Psoas muscle (tissue), 8 donors: ENCODE results near the gene COG5. TPM values are rescaled to one million over a fixed set of nuclear protein-coding genes. Genes with fewer than 3 reads are reported as not detected.

Source experiments
- ATAC-seq, 4 donors: fragments of 200-7000 bp; cut with Tn5 transposase; one replicate each; pipeline ENCODE4 v1.9.1; 2020; ENCODE audit warnings: moderate library complexity in 3 of 4, mild to moderate bottlenecking in 2 of 4
- DNase-seq, 2 donors: peaks; one replicate each; pipeline ENCODE4 v3.0.0-alpha.2; 2020
- H3K27ac ChIP-seq: fragments of 200-600 bp; one replicate; pipeline ENCODE4 v1.8.0; 2022
- H3K27me3 ChIP-seq, 3 donors: fragments of 200-600 bp in 1 of 3; one replicate each; pipeline versions ENCODE4 v1.6.1 to v1.8.0; 2013 to 2022; ENCODE audit warnings: low read length in 2 of 3, mild to moderate bottlenecking in 2 of 3, moderate library complexity in 1 of 3; ENCODE audit not compliant: insufficient read depth in 3 of 3
- H3K36me3 ChIP-seq, 2 donors: fragments of 200-600 bp in 1 of 2; one replicate each; pipeline versions ENCODE4 v1.6.1 to v1.8.0; 2013 to 2022; ENCODE audit warnings: low read depth in 1 of 2, mild to moderate bottlenecking in 1 of 2, moderate library complexity in 1 of 2; ENCODE audit not compliant: insufficient read depth in 1 of 2
- H3K4me1 ChIP-seq: fragments of 200-600 bp; one replicate; pipeline ENCODE4 v1.8.0; 2022
- H3K4me3 ChIP-seq: fragments of 200-600 bp; one replicate; pipeline ENCODE4 v1.8.0; 2022; ENCODE audit warnings: mild to moderate bottlenecking
- H3K9me3 ChIP-seq: fragments of 200-600 bp; one replicate; pipeline ENCODE4 v1.8.0; 2022
- WGBS, 3 donors: extraction: QIAGEN DNeasy Blood & Tissue Kit; methylation state at CpG; one replicate each; pipeline versions ENCODE4 v1.1.6 to v1.1.7; 2013; 5-methylcytosine and 5-hydroxymethylcytosine counted together
- intact Hi-C, 2 donors: fragments of 100-400 bp; cut with DNase I; formaldehyde crosslinking; loops; one replicate each; pipeline versions ENCODE4 v1.11.0 to v1.14.2; 2022
- polyA plus RNA-seq, 3 donors: library from polyadenylated mRNA; stranded (reverse); fragments of 200-250 nt; gene quantifications; one replicate each; pipeline ENCODE4 v1.2.3, GENCODE V29; 2013
- total RNA-seq, 4 donors: library from RNA; stranded (reverse); fragmentation: NEBNext Ultra II Directional in 2 of 4; extraction: Animal tissue kit (Norgen Biotek cat#: 25700) in 2 of 4; gene quantifications; one replicate each; pipeline versions ENCODE4 v1.2.1 to v1.2.4, GENCODE V29; 2021 to 2023
- TF ChIP-seq, protein P1 (sequence below): fragments of 200-600 bp; IDR thresholded peaks from one replicate; pipeline ENCODE4 v1.8.0; 2022; ENCODE audit warnings: antibody characterized with exemption
- donor health status: healthy with polysubstance abuse.
- donor health status: DM: no; HTN: no; CAD: no; lungs with moderate emphysema.
- donor health status: Bipolar disorder and iron deficiency.
- donor health status: healthy.
- donor health status: DM: yes; HTN: yes; CAD: no.
- donor health status: DM: no; HTN: no; CAD: no.
- donor health status: DM: no; HTN: no; CAD: no.
- donor health status: DM: yes; HTN: yes; CAD: no.

The COG5 gene
- total and polyA plus RNA-seq, 7 donors = 4.8 to 35.1 (median 18.8) TPM

DNA sequence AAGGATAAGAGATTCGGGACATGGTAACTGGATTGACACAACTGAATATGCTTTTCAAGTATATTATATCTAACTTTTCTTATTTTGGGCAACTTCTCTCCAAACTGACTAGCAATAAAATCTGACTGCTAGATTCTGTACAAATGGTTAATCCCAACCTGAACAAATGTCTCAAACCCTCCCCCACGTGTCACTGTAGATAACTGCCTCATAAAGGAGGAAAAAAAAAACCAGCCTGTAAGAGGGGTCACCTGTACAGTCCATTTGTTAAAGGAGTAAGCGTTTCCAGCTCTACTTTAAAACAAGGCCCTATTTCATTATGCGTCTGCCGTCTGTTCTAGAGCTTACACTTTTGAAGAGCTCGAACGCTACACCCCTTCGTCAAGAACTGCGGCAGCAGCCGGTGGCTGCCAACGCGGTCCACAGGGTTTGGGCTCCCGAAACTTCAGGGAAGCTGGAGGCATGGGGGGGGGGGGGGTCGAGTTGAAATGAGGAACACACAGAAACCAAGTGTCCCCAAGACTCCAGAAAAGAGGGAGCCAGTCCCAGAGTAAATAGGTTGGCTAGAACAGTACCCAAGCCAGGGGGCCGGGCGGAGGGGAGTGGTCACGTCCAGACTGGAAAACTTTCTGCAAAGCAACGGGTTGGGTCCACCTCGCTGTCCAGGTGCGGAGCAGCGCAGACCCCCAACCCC, 492 bp downstream of the COG5 start:
- intact Hi-C loops = loop anchor here in 1 of 2 donors (5.0 to 10.0 kb wide), 3 partner anchors 159 to 361 kb away; partner anchors contain the start of gene DLD
- 2 to 3% (median 3%) methylated on average over 20 to 21 of the region's 21 CpGs for WGBS, 3 donors
- Histone ChIP-seq H3K27me3 (no peaks in the 10 kb centered on the region), H3K9me3 (no peaks in the 10 kb centered on the region), H3K4me3 (peak overlapping the region; percentile 84), H3K27ac (peak overlapping the region; percentile 93), H3K36me3 (peaks cover 0 to 4% of the 10 kb centered on the region in 2 donors), H3K4me1 (peaks cover 32% of the 10 kb centered on the region)
- TF ChIP-seq, protein P1, sequence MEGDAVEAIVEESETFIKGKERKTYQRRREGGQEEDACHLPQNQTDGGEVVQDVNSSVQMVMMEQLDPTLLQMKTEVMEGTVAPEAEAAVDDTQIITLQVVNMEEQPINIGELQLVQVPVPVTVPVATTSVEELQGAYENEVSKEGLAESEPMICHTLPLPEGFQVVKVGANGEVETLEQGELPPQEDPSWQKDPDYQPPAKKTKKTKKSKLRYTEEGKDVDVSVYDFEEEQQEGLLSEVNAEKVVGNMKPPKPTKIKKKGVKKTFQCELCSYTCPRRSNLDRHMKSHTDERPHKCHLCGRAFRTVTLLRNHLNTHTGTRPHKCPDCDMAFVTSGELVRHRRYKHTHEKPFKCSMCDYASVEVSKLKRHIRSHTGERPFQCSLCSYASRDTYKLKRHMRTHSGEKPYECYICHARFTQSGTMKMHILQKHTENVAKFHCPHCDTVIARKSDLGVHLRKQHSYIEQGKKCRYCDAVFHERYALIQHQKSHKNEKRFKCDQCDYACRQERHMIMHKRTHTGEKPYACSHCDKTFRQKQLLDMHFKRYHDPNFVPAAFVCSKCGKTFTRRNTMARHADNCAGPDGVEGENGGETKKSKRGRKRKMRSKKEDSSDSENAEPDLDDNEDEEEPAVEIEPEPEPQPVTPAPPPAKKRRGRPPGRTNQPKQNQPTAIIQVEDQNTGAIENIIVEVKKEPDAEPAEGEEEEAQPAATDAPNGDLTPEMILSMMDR = no peak
- DNase-seq = no peak
- peak; percentile 62 to 74 (median 70) for ATAC-seq

DNA sequence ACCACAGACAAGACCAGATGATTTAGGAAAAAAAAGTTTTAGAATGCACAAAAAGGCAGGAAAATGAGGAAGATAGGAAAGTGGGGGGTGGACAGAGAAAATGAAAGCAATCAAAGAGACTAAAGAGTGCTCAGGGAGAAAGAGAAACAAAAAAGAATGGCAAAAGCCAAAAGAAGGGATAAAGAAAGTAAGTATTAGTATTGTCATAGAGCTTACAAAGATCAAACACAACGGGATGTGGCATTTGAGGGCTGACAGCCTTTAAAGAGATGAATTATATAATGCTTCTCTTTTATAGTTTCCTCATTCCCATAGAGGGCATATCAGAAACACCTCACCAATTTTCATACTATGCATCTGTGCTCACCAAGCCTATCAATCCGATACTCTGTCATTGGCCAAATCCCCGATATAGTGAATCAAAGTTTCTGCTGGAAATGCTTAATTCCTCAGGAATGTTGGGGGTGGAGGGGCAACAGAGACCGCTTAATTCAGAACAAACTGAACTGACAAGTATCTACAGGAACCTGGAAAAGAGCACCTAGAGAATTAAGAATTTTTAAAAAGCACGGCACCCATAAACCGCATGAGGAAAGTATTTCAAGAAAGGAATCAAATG, 2.7 kb downstream of the COG5 start:
- TF ChIP-seq, protein P1 = no peak
- no peak for ATAC-seq
- no peak for DNase-seq
- Histone ChIP-seq H3K27ac (no peak overlapping the region), H3K9me3 (no peaks in the 10 kb centered on the region), H3K36me3 (peaks cover 0 to 22% of the 10 kb centered on the region in 2 donors), H3K27me3 (no peaks in the 10 kb centered on the region), H3K4me1 (peaks cover 32% of the 10 kb centered on the region), H3K4me3 (no peak overlapping the region)
- intact Hi-C loops = loop anchor here in 1 of 2 donors (5.0 to 10.0 kb wide), 3 partner anchors 161 to 359 kb away; partner anchors contain the start of gene DLD
- WGBS, 3 donors = 77 to 84% (median 84%) methylated on average over 6 of the region's 6 CpGs

DNA sequence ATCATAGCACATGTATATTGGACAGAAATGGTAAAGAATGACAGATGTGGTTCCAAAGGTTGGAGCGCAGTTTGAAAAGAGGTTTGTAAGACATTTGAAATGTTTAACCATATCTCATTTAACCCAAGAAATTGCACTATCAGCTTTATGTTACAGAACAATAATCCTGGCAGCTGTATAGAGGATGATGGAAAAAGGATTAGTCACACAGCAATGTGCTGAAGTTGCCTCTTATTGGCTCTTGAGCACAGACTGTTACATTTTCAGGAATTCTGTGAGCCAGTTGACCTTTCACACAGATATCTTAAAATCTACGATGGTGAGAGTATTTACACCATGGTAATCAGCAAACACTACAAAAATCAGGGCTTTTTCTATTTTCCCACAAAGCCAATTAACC, 3.9 kb downstream of the COG5 start:
- H3K36me3 ChIP-seq = peaks cover 0 to 33% of the 10 kb centered on the region in 2 donors
- no peak overlapping the region for H3K4me3 ChIP-seq
- ATAC-seq (no peak), DNase-seq (no peak)
- no peaks in the 10 kb centered on the region for H3K9me3 ChIP-seq
- H3K27me3 ChIP-seq = no peaks in the 10 kb centered on the region
- TF ChIP-seq, protein P1 = no peak
- peaks cover 27% of the 10 kb centered on the region for H3K4me1 ChIP-seq
- no peak overlapping the region for H3K27ac ChIP-seq
- 49 to 53% (median 52%) methylated on average over 2 of the region's 2 CpGs for WGBS, 3 donors
- intact Hi-C loops = loop anchor here in 1 of 2 donors (5.0 to 10.0 kb wide), 3 partner anchors 162 to 358 kb away; partner anchors contain the start of gene DLD

DNA sequence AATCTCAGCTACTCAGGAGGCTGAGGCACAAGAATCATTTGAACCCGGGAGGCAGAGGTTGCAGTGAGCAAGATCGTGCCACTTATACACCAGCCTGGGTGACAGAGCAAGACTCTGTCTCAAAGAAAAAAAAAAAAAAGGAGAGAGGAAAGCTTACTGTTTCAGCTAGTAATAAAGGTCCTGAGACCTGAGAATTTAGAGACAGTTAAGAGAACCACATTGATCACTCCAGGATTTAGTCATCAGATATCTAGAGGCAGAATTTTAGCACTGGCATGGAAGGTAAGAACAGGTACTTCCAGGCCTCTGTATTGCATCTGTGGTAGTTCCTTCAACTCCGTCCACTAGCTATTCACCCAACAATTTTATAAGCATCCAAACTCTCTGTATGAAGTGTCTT, 7.8 kb downstream of the COG5 start:
- DNase-seq = no peak
- H3K4me3 ChIP-seq = no peak overlapping the region
- 95 to 98% (median 97%) methylated on average over 3 of the region's 3 CpGs for WGBS, 3 donors
- no peak for ATAC-seq
- TF ChIP-seq, protein P1 = no peak
- no peaks in the 10 kb centered on the region for H3K9me3 ChIP-seq
- H3K27ac ChIP-seq = no peak overlapping the region
- H3K27me3 ChIP-seq = no peaks in the 10 kb centered on the region
- peaks cover 0 to 56% of the 10 kb centered on the region in 2 donors for H3K36me3 ChIP-seq
- peaks cover 8% of the 10 kb centered on the region for H3K4me1 ChIP-seq
- intact Hi-C loops = no loop called here
